ENCODE measurements around the gene BFAR.
"Not testable (repeated sequence)": the region's sequence is repeated elsewhere in the genome, so short reads cannot be mapped to it uniquely, and the experiment has no call there.

The BFAR gene

GRCh38 chr16:14632693-14633569 is at the start of gene BFAR:
BFAR (plus strand) TSS chr16:14632951; CDS start chr16:14644347, 11,396 bp downstream.
- FAIRE-seq, result no peak
- peak; percentile 97 for DNase-seq (ENCODE audit: insufficient read length, low spot score)

- no peak for FAIRE-seq
Observed at GRCh38 chr16:14585287-14585686, 47.5 kb upstream of the BFAR start.

GRCh38 chr16:14586637-14587305 is 46.0 kb upstream of the BFAR start:
- DNase-seq (ENCODE audit: insufficient read length, low spot score), result no peak
- no peak for FAIRE-seq

More at GRCh38 chr16:14585287-14585686, 47.5 kb upstream of the BFAR start:
- no peak for DNase-seq (ENCODE audit: insufficient read length, low spot score)

GRCh38 chr16:14600164-14600563 is 32.6 kb upstream of the BFAR start:
- peak; percentile 24 for DNase-seq (ENCODE audit: insufficient read length, low spot score)
- FAIRE-seq, result no peak

- FAIRE-seq, result no peak
- no peak for DNase-seq (ENCODE audit: insufficient read length, low spot score)
Observed at GRCh38 chr16:14602443-14602963, 30.2 kb upstream of the BFAR start.

- no peak for FAIRE-seq
- no peak for DNase-seq (ENCODE audit: insufficient read length, low spot score)
Observed at GRCh38 chr16:14606102-14606501, 26.6 kb upstream of the BFAR start.

GRCh38 chr16:14608111-14608566 is 24.6 kb upstream of the BFAR start:
- FAIRE-seq, result no peak

GRCh38 chr16:14608604-14609003 is 24.1 kb upstream of the BFAR start:
- DNase-seq (ENCODE audit: insufficient read length, low spot score) (no peak), FAIRE-seq (no peak)

More at GRCh38 chr16:14608111-14608566, 24.6 kb upstream of the BFAR start:
- DNase-seq (ENCODE audit: insufficient read length, low spot score), result no peak

- FAIRE-seq (no peak), DNase-seq (ENCODE audit: insufficient read length, low spot score) (no peak)
Observed at GRCh38 chr16:14609716-14610115, 23.0 kb upstream of the BFAR start.

- FAIRE-seq (no peak), DNase-seq (ENCODE audit: insufficient read length, low spot score) (no peak)
Observed at GRCh38 chr16:14611660-14612059, 21.1 kb upstream of the BFAR start.

GRCh38 chr16:14613991-14614390 is 18.8 kb upstream of the BFAR start:
- DNase-seq (ENCODE audit: insufficient read length, low spot score), result no peak
- no peak for FAIRE-seq

- no peak for DNase-seq (ENCODE audit: insufficient read length, low spot score)
- no peak for FAIRE-seq
Observed at GRCh38 chr16:14616280-14616679, 16.5 kb upstream of the BFAR start.

GRCh38 chr16:14618566-14618965 is 14.2 kb upstream of the BFAR start:
- DNase-seq (ENCODE audit: insufficient read length, low spot score), result no peak
- no peak for FAIRE-seq

GRCh38 chr16:14627078-14627477 is 5.7 kb upstream of the BFAR start:
- no peak for DNase-seq (ENCODE audit: insufficient read length, low spot score)
- no peak for FAIRE-seq

GRCh38 chr16:14628806-14629611 is 3.7 kb upstream of the BFAR start:
- FAIRE-seq, result no peak
- no peak for DNase-seq (ENCODE audit: insufficient read length, low spot score)

GRCh38 chr16:14629612-14629918 is 3.2 kb upstream of the BFAR start:
- FAIRE-seq (no peak), DNase-seq (ENCODE audit: insufficient read length, low spot score) (peak; percentile 10)

- FAIRE-seq (peak; percentile 36), DNase-seq (ENCODE audit: insufficient read length, low spot score) (peak; percentile 96)
Observed at GRCh38 chr16:14629919-14630619, 2.7 kb upstream of the BFAR start, which contains the start of gene PARN. PARN (minus strand) TSS chr16:14630260; CDS start chr16:14630125, 135 bp downstream.

- FAIRE-seq, result not testable (repeated sequence)
Observed at GRCh38 chr16:14630620-14631330, 2.0 kb upstream of the BFAR start.

GRCh38 chr16:14634389-14634725 is 1.6 kb downstream of the BFAR start:
- DNase-seq (ENCODE audit: insufficient read length, low spot score), result no peak

More at GRCh38 chr16:14630620-14631330, 2.0 kb upstream of the BFAR start:
- not testable (repeated sequence) for DNase-seq (ENCODE audit: insufficient read length, low spot score)

More at GRCh38 chr16:14634389-14634725, 1.6 kb downstream of the BFAR start:
- no peak for FAIRE-seq
